OCI-LY3 (cell line): ENCODE measurements around the gene FCRLB.

Source experiments
- H2AFZ ChIP-seq: fragments of 200-600, 300-600 bp; shearing (Covaris generic); 2 replicates; pipeline ENCODE4 v1.6.0; 2014; ENCODE audit warnings: antibody characterized with exemption, low read depth, low read length
- H3K27ac ChIP-seq: fragments of 200-600, 300-600 bp; sonication (generic); 2 replicates; pipeline ENCODE4 v1.5.1; 2014; ENCODE audit warnings: mild to moderate bottlenecking, low read length, moderate library complexity, mixed read lengths
- H3K27me3 ChIP-seq: fragments of 200-600, 300-600 bp; sonication (generic); 2 replicates; pipeline ENCODE4 v1.6.1; 2014; ENCODE audit warnings: low read depth, low read length, mixed read lengths
- H3K36me3 ChIP-seq: fragments of 200-600, 300-600 bp; sonication (generic); replicated peaks from 2 replicates; pipeline ENCODE3; 2014; ENCODE audit warnings: low read depth, low read length, mixed read lengths
- H3K4me1 ChIP-seq: fragments of 300-600, 200-600 bp; sonication (generic); 2 replicates; pipeline ENCODE4 v1.6.1; 2014; ENCODE audit warnings: low read length, mixed read lengths
- H3K4me2 ChIP-seq: fragments of 200-600, 300-600 bp; sonication (generic); 2 replicates; pipeline ENCODE4 v1.6.1; 2014; ENCODE audit warnings: low read length, mixed read lengths
- H3K4me3 ChIP-seq: fragments of 300-600, 200-600 bp; sonication (generic); 2 replicates; pipeline ENCODE4 v1.5.1; 2014; ENCODE audit warnings: antibody characterized with exemption, mild to moderate bottlenecking, low read length, moderate library complexity
- H3K79me2 ChIP-seq: fragments of 300-600, 200-600 bp; shearing (Covaris generic); 2 replicates; pipeline ENCODE4 v1.6.1; 2014; ENCODE audit warnings: mild to moderate bottlenecking, low read length, mixed read lengths
- H3K9ac ChIP-seq: fragments of 300-600, 200-600 bp; shearing (Covaris generic); 2 replicates; pipeline ENCODE4 v1.6.0; 2014; ENCODE audit warnings: mild to moderate bottlenecking, low read length, moderate library complexity
- H3K9me3 ChIP-seq: fragments of 200-600, 300-600 bp; shearing (Covaris generic); 2 replicates; pipeline ENCODE4 v1.6.1; 2014; ENCODE audit warnings: low read length, mixed read lengths; ENCODE audit not compliant: insufficient read depth
- H4K20me1 ChIP-seq: fragments of 200-600, 300-600 bp; sonication (generic); 2 replicates; pipeline ENCODE4 v1.6.1; 2016; ENCODE audit warnings: low read length, mixed read lengths; ENCODE audit not compliant: insufficient read depth
- CTCF ChIP-seq: fragments of 200-600, 300-600 bp; sonication (generic); IDR thresholded peaks from 2 replicates; pipeline ENCODE4 v1.5.1; 2014; ENCODE audit warnings: antibody characterized with exemption, low read length, low read depth
- EZH2phosphoT487 ChIP-seq: fragments of 200-600 bp; shearing (Covaris generic); IDR thresholded peaks from 2 replicates; pipeline ENCODE4 v1.6.1; 2018; ENCODE audit warnings: antibody characterized with exemption, mixed run types, low read depth

The FCRLB gene

GRCh38 chr1:161747801-161748200 lies 26.5 kb downstream of the FCRLB start:
- no peaks in the 10 kb centered on the region for H3K27me3 ChIP-seq
- H3K4me3 ChIP-seq: peak overlapping the region; percentile 64
- H3K4me1 ChIP-seq: peaks cover 64% of the 10 kb centered on the region
- peaks cover 28% of the 10 kb centered on the region for H3K79me2 ChIP-seq
- H3K9ac ChIP-seq: peak overlapping the region; percentile 15; the same call in 1 of the 2 replicates
- no peaks in the 10 kb centered on the region for H3K9me3 ChIP-seq
- peak overlapping the region; percentile 31 for H3K27ac ChIP-seq
- H3K4me2 ChIP-seq: peak overlapping the region; percentile 72
- H3K36me3 ChIP-seq: peaks cover 10% of the 10 kb centered on the region
- H2AFZ ChIP-seq: peak overlapping the region; percentile 75
- no peak for TF ChIP-seq CTCF
- TF ChIP-seq EZH2phosphoT487: no peak
- peaks cover 5% of the 10 kb centered on the region; the same call in 1 of the 2 replicates for H4K20me1 ChIP-seq

GRCh38 chr1:161749509-161750407 lies 28.4 kb downstream of the FCRLB start, which contains the start of gene DUSP12:
DUSP12 (plus strand) TSS chr1:161749786; CDS start chr1:161749802, 16 bp downstream.
- H3K4me3 ChIP-seq: peak within 1 kb of the TSS; percentile 83
- H3K36me3 ChIP-seq: peaks cover 26% of the 10 kb centered on the region
- H4K20me1 ChIP-seq: peaks cover 5% of the 10 kb centered on the region; the same call in 1 of the 2 replicates
- H3K79me2 ChIP-seq: peaks cover 28% of the 10 kb centered on the region
- peak within 1 kb of the TSS; percentile 89 for H3K4me2 ChIP-seq
- peak within 1 kb of the TSS; percentile 77 for H3K9ac ChIP-seq
- peak within 1 kb of the TSS; percentile 72 for H3K27ac ChIP-seq
- peaks cover 7% of the 10 kb centered on the region; the same call in 1 of the 2 replicates for H3K9me3 ChIP-seq
- peak within 1 kb of the TSS; percentile 85 for H2AFZ ChIP-seq
- peaks cover 44% of the 10 kb centered on the region for H3K4me1 ChIP-seq
- H3K27me3 ChIP-seq: no peaks in the 10 kb centered on the region
- no peak for TF ChIP-seq EZH2phosphoT487
- peak; percentile 48 for TF ChIP-seq CTCF

GRCh38 chr1:161763522-161764098 lies 42.3 kb downstream of the FCRLB start:
- H3K27me3 ChIP-seq: no peaks in the 10 kb centered on the region
- H4K20me1 ChIP-seq: no peaks in the 10 kb centered on the region
- TF ChIP-seq EZH2phosphoT487: no peak
- peak; percentile 80 for TF ChIP-seq CTCF
- peaks cover 8% of the 10 kb centered on the region for H3K36me3 ChIP-seq
- H3K9me3 ChIP-seq: no peaks in the 10 kb centered on the region
- H3K9ac ChIP-seq: no peak overlapping the region
- H2AFZ ChIP-seq: peak overlapping the region; percentile 63; the same call in 1 of the 2 replicates
- H3K4me3 ChIP-seq: peak overlapping the region; percentile 53
- H3K79me2 ChIP-seq: peaks cover 25% of the 10 kb centered on the region
- H3K27ac ChIP-seq: no peak overlapping the region
- H3K4me2 ChIP-seq: peak overlapping the region; percentile 65
- peaks cover 18% of the 10 kb centered on the region for H3K4me1 ChIP-seq
